GM12878 (cell line): ENCODE data around the gene MDGA2.

Experiments used
- CEBPB ChIP-seq, 2 experiments: fragments of 150-350 bp in 1 of 2; IDR thresholded peaks; 2 replicates each; pipeline ENCODE4 v1.6.1; 2012 to 2014; ENCODE audit warnings: low read depth in 2 of 2, low read length in 2 of 2, borderline replicate concordance in 1 of 2, inconsistent platforms in 1 of 2
- CHD2 ChIP-seq: IDR thresholded peaks from 2 replicates; pipeline ENCODE4 v1.6.1; 2011; ENCODE audit warnings: low read depth, low read length, improper control_type of control experiment, borderline replicate concordance
- EZH2 ChIP-seq: IDR thresholded peaks from 2 replicates; pipeline ENCODE4 v1.6.1; 2012; ENCODE audit warnings: low read depth, mild to moderate bottlenecking, control low read depth, inconsistent platforms, low read length, borderline replicate concordance; ENCODE audit not compliant: control insufficient read depth
- RB1 ChIP-seq: fragments of 450-650 bp; formaldehyde crosslinking; IDR thresholded peaks from 2 replicates; pipeline ENCODE4 v1.6.1; 2017; ENCODE audit warnings: mild to moderate bottlenecking, borderline replicate concordance
- TF ChIP-seq, protein P1 (sequence below), 3 experiments: IDR thresholded peaks in 2 of 3; conservative IDR thresholded peaks in 1 of 3; 2 replicates each; pipeline ENCODE4 v1.5.1; 2011; ENCODE audit warnings: low read depth in 3 of 3, low read length in 3 of 3, mild to moderate bottlenecking in 3 of 3, control low read depth in 2 of 3, moderate library complexity in 2 of 3, inconsistent platforms in 1 of 3, mixed read lengths in 1 of 3; ENCODE audit not compliant: control insufficient read depth in 2 of 3, insufficient read depth in 1 of 3; ENCODE audit errors: extremely low read depth in 1 of 3

DNA sequence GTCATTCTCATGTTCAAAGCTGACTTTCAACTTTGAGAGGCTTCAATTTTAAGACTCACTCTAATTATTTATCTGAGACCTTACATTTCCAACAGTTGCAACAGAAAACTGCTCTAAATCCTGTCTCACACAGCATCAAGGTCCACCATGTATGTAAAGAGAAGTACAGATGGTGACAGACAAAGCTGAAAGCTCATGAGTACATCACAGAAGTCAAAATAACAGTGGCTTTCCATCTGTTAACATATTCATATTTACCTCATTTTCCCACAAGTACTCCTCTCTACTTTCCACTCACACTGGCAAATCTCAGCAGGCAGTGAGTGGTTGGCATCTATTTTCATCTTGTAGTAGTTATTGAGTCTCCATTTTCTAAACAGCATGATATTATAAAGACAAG, 192.0 kb downstream of the MDGA2 start:
- TF ChIP-seq, protein P1, sequence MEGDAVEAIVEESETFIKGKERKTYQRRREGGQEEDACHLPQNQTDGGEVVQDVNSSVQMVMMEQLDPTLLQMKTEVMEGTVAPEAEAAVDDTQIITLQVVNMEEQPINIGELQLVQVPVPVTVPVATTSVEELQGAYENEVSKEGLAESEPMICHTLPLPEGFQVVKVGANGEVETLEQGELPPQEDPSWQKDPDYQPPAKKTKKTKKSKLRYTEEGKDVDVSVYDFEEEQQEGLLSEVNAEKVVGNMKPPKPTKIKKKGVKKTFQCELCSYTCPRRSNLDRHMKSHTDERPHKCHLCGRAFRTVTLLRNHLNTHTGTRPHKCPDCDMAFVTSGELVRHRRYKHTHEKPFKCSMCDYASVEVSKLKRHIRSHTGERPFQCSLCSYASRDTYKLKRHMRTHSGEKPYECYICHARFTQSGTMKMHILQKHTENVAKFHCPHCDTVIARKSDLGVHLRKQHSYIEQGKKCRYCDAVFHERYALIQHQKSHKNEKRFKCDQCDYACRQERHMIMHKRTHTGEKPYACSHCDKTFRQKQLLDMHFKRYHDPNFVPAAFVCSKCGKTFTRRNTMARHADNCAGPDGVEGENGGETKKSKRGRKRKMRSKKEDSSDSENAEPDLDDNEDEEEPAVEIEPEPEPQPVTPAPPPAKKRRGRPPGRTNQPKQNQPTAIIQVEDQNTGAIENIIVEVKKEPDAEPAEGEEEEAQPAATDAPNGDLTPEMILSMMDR (IDR thresholded peaks at IDR 0.05 in 2 of 3, conservative IDR thresholded peaks at IDR 0.05 in 1 of 3; ENCODE audit: control insufficient read depth in 2 of 3, extremely low read depth in 1 of 3, insufficient read depth in 1 of 3, low read depth in 3 of 3, low read length in 3 of 3), result no peak
- TF ChIP-seq CEBPB (IDR thresholded peaks at IDR 0.05; ENCODE audit: borderline replicate concordance in 1 of 2, low read depth in 2 of 2, low read length in 2 of 2), result no peak
- no peak for TF ChIP-seq CHD2
- TF ChIP-seq EZH2, result no peak
- no peak for TF ChIP-seq RB1
